ENCODE measurements around the gene GPR171.

The GPR171 gene

DNA sequence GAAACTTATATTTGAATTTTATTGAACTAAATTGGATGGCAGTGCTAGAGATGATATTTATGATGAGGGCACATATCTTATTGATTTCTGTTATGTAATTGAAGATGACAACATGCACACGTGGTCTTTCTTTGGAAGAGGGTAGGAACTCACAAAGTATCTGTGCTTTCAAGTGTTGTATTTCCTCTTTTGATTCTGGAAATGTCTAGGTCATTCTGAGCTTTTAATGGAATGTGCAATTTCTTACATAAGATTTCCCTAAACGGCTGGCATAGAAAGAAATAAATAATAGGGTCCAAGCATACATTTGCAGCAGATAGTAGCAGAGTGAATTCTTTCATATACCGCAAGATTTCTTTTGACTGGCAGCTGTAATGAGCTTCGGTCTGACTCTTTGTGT, 10.1 kb upstream of the GPR171 start:
- DNase-seq, result no peak

DNA sequence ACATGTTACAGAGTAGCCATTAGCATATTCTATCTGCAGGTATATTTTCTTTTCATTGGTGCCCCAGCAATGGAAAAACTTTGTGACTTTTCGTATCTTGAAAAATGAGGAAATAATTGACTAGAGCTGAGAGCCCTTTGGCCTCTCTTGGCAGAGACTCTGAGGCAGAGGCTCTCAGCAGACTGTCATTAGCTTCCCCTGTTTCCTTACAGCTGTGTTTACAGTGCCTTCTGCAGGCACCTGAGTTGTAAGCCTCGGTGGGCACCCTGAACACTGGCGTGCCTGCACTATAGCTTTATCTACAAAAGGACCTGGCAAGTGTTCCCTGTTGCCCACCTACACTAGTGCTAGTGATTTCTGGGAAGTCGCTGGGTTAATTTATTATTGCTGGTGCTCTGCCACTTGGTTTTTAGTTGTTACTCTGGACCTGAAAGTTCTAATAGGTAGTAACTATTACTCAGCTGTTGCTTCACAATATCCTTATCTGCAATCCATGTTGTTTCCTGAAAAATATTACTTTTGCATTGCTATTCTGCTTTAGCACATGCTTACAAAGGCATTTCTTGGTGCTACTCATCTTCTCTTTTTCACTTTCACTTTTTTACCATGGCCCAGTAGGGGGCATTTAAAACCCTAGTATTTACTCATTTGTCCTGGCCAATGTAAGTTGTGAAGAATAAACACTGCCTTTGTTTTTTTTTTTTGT, 7.8 kb upstream of the GPR171 start:
- DNase-seq, result no peak

DNA sequence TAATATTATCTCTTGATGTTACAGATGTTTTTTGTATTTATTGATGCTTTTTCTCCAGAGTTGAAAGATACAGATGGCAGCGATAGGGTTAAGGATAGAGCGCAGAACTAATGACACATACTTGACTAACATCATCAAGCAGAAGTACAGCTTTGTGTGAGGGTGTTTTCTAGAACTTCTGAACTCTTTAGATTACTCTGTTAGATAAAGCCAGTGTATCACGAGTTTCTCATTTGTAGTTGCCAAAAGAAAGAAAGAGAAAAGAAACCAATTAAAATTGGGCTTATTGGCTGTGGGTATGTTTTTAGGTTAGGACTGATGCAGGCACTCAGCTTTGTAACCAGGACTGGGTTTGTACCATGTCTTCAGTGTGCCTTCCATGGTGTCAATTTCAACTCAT, 6.6 kb upstream of the GPR171 start:
- DNase-seq, result no peak

DNA sequence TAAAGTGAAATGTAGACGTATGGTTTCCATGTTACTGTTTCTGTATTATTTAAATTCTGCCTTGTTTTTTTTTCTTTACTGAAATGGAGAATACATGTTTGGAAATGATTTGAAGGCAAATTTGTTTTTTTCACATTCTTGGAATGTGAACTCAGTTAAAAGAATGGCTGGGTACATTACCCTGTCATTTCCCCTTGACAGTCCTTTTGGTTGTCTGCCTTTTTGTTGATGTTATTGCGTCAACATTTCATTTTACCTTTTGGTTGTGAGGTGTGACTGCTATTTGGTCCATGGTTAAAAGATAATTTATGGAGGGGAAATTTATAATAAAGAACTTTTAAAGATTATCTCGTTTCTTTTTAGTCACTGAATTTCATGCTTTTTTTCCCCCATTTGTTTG, 3.2 kb upstream of the GPR171 start:
- no peak for DNase-seq

DNA sequence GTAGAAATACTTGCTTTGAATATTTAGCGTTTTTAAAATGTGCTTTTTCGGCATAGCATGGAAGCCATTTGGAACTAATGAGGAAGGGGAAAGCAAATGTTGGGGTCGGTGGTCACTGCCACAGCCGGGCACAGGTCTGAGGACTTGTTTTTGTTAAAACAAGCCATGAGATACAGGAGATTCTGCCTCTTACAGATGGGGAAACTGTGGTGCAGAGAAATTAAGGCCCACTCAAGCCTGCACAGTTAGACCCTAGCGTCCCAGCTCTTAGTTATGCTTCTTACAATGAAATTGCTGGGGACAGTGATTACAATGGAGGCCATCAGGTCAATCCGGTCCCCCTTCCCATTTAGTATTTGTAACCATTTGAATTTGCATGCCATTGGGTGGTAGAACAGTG, 2.5 kb upstream of the GPR171 start:
- DNase-seq, result no peak

DNA sequence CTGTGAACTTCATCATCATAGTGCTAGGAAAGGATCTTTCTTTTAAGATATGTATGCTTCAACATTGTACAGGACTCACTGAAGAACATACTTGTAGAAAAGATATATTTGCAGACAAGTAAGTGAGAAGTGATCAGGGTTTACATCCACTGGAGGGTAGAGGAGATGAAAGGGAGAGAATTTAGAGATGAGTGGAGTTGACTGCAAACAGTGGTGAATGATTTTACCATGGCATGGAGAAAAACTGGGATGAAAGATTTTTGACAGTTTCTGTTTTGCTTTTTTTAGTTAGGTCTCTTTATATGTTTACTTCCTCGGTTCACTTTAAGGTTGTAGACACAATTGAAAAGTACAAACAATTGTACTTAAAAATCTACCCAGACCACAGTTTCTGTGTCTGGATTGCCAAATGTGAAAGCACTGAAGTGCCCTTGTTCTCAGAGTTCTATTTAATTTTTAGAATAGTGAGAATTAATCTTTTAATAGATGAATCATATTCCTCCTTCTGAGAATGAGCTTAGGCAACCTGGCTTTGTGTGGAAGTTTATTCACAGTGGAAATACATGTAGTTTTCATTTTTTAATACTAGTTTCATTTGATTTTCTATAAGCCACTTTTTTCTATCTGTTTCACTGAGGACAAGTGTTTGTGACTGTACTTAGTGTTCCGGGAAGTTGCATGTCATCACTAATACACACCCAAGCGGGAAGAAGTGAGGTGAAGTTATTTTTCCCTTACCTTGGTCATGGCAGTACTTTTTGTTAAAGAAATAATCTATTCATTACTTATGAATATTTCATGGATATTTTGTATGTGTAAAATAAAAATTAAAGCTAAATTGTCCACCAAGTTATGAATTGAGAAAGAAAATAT, 1.8 kb upstream of the GPR171 start:
- DNase-seq, result no peak

DNA sequence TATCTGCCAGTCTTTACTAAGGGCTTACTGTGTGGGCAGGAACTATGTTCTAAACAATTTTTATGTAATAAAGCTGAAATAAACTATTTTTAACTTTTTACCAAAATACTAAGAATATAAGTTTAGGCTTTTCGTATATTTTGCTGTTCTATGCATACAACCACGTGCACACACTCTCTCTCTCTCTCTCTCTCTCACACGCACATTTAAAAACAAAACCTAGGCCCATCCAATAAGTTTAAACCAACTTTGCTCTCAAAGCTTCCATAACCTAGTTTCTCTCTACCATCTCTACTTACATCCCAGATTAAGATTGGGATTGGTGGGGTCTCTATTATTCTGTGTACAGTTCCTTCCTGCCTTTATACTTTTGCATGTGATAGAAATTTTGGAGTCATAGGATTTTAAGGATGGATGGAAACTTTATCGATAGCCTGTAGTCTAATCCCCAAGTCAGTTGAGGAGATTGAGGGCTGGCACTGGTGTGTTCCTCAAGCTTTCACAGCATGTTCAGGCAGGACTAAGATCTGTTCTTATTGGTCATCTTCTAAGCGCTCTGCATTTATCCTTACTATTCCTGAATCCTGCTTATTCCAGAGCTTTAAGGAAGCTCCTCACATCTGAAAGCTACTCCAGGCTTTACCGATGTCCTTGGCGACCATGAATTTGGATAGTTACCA, 1.8 kb downstream of the GPR171 start:
- DNase-seq, result no peak

DNA sequence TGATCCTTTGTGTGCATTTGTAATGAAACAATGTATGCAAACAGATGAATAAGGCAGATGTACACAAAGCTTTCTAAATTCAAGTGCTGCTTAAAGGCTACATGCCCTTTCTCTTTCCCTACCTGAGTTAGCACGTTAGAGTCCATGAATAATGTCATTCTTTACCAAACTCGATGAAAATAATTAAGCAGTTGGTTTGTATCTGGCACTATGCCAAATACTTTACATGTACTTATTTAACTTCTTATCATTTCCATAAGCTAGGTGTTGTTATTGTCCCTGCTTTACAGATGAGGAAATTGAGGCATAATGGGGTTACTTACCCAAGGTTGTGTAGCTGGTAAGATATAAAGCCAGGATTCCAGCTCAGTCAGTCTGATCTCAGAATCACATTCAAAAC, 2.4 kb downstream of the GPR171 start:
- DNase-seq, result no peak

DNA sequence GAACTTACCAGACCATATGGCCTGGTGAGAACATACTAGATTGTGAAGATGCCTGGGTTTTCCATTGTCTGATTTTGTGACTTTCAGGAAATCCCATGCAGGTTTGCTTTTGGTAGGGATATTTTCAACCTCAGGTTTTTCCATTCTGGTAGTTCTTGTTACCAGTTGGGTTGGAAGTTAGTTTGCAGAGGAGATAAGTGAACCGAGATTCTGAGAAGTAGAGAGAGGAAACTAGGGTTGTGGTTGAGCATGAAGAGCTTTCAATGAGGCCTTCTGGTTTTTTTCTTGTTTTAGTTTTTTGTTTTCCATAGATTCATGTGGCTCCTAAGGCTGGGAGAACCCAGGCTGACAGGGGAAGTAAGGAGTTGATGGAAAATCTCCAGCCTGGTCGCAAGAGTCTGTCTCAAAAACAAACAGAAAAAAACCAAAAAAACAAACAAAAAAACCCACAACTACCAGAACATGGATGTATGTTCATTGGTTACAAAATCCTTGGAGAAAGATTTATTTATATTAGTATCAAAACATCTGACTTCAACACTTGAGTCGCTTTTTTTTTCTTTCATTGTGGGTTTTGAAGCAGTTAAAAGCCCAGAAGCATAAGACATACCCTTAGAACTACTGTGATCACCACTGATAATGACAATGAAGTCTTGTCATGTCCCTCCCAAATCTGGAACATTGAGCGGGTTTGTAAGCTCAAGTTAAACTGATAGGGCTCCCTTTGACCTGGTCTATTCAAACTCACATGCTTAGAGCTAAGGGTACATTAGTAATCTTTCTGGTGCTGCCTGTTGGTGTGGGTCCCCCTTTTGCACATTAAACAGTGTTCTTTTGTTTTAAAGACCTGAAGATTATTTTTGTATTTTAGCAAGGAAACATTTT, 3.2 kb downstream of the GPR171 start:
- no peak for DNase-seq

DNA sequence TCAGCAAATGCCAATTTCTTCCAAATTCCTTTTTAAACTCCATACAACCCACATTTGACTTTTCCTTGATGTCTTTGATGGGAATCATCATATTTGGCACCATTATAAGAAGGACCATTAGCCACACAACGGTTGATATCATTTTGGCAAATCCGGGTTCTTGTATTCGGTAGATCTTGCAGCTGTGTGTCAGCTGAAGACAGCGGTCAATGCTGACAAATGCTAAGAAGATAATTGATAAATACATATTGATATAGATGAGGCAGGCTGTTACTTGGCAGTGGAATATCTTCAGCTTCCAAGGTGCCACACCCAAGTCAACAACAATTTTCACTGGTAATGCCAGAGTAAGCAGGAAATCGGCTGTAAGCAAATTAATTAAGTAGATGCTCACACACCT, 4.2 kb downstream of the GPR171 start:
- no peak for DNase-seq

DNA sequence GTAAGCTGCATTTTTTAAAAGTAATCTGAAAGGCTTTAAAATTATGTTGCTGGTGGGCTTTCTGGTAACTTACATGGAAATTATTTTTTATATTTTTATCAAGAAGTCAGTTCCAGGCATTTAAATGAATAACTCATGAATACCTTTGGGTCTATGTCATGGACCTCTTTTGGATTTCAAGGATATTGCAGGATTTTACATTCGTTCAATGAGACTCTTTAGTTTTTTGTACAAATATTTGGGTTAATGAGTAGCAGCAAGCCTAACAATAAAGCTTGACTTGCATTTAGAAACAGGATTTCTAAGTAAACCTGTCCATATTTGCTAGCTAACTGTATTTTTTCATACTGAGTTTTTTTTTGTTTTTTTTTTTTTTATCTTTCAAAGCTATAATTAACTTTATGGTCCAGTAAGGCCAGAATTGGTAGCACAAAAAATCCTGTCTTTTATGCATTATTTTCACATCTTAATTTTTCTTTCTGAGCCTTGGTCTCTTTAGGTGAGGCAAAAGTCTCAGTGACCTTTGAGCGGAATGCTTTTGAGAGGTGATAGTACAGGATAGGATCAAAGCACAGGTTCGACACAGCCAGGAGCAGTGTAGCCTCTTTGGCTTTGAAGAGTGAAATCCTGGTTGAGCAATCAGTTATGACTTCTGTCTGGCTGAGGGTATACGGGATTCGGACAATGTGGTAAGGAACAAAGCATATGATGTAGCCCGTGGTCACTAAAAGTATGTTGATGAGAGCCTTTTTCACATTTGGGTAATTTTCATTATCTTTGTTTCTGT, 4.8 kb downstream of the GPR171 start:
- DNase-seq, result no peak

DNA sequence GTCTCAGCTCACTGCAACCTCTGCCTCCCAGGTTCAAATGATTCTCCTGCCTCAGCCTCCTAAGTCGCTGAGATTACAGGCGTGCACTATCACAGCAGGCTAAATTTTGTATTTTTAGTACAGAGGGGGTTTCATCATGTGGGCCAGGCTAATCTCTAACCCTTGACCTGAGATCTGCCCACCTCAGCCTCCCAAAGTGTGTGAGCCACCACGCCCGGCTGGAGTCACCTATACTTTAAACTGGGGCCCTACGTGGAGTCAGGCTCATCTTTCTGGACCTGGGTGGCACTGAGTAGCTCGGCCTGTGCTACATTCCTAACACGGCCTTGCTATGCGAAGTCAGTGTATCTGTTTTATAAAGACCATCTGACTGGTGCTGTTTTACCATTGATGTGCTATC, 5.8 kb downstream of the GPR171 start:
- no peak for DNase-seq

DNA sequence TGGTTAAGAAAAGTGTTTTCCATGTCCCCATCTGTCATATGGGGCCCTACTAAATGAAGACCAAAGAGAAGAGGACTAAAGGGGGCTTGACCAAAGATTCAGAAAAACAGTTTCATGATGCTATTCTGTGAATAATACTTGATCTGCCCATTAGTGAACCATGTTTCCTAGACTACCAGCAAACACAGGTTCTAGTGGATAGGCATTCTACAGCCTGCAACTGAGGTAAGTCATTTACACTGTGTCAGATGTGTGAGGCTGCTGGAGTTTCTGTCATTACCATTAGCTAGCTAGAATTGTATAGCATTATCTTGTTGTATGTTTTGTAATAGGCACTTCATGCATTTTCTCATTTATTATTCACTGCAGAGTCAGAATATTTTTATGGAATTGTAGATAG, 6.6 kb downstream of the GPR171 start:
- DNase-seq, result no peak

DNA sequence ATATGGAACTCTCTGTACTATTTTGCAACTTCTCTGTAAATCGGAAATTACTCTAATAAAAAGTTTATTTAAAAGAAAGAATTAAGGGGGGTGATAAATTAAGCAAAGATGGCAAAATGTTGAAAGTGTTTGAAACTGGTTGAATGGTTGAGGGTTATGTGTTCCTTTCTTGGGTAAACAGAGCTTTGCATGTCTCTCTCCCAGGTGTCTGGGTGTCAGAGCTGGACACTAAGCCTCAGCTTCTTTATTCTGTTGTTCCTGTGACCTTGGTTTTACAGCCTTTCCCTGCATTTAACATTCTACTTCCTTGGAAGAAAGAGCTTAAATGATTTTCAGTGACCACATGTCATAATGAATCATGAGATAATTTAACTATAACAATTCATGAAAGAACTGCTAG, 7.2 kb downstream of the GPR171 start:
- DNase-seq, result no peak

DNA sequence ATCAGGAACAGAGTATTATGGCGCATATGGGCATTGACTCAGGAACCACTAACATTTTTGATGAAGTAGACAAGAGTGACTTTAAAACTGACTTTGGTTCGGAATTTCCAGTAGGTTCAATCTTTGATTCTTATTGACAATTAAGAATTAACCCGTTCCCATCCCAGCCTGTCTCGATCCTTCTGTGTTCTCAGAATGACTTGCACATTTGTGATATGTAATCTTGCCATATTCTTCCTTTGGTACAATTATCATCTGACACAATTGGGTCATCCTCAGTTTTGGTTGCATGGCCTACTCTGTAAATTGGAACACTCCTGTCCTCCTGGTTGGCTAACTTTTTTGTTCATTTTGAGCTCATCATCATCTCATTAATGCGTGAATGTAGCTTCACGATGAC, 10.5 kb downstream of the GPR171 start:
- DNase-seq, result no peak

DNA sequence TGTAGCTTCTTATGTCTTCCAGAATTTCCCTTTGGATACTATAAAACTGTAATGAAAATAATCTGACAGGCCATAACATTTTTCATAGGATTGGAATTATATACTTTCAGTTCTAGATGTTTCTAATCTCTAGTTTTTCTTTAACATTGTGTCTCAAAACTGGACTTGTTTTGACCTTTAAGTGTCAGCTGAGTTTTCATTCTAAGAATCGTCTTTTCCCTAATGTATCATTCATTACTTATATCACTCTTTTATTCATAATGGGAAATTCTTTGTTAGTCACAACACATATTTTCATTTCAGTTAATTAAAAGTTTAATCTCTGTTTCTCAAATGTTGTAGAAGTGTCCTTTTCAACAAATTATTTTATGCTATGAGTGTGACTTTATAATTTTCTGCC, 11.9 kb downstream of the GPR171 start:
- no peak for DNase-seq

DNA sequence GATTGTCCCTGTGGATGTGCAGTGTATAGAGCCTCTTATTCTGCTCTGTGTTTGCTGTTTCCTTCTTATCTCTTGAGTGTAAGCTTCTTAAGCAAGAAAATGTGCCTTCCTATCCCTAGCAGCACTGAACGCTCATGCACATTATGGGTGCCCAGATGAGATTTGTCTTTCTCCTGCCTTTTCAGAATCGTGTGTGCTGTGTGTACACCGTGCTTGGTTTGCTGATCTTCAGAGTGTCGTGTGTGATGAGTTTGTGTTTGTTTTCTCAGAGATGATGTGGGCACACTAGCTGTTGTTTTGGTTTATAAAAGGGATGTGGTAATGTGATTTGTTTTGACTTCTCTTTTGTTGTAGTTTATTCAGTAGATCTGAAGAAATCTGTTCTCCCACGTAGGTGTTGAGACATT, 19.7 kb downstream of the GPR171 start:
- DNase-seq, result no peak

DNA sequence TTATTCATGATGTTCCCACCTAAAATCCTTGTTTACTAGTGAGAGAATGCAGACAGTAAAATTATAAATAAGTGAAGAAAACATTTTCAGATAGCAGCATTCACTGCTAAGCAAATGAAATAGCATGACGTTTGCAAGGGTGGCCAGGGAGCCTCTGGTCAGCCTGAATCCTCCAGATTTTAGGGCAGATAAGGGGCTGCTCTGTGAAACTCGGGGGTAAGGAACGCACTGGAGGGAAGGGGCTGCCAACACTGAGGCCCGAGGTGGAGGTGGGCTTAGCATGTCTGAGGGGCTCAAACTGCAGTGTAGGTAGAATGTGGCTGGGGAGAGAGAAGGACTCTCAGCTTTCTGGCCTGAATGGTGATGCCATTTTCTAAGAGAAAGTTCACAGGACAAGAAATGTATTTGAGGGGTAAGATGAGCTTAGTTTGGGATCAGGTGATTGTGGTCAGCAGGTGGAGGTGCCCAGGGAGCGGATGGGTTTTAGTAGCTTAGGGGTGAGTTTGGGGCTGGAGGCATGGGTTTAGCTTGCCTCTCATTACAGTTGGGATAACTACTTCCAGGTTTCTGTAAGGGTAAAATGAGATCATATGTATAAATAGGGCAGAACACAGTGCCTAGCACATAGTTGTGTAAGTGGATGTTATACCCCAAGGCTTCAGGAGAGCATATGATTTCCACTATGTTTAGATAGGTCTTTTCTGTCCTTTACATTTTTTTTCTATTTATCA, 20.5 kb downstream of the GPR171 start:
- DNase-seq, result no peak

DNA sequence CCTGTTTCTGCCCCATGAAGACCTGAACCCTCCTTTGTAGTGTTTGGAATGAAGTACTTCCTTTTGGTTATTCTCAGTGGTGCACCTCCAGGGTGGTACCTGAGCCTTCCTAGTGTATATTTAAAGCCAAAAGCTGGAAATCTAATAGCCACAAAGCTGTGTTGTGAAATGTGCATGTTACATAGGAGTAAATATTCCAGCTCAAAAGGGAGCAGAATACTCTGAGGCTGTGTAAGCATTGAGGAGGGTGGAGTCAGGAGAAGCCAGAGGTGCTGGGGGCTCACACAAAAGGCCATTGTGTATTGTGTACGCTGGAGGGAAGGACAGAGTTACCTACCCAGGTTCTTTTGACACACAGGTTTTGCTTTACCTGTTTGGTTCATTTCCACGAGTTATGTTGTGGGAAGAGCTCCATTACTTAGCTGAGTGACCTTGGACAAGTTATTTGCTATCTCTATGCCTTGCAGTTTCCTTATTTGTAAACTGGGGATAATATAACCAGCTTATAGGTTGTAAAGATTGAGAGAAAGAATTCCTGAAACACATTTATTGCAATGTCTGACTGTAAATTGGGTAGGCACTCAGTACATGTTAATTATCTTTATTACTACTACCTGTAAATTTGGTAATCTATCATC, 24.7 kb downstream of the GPR171 start:
- no peak for DNase-seq

DNA sequence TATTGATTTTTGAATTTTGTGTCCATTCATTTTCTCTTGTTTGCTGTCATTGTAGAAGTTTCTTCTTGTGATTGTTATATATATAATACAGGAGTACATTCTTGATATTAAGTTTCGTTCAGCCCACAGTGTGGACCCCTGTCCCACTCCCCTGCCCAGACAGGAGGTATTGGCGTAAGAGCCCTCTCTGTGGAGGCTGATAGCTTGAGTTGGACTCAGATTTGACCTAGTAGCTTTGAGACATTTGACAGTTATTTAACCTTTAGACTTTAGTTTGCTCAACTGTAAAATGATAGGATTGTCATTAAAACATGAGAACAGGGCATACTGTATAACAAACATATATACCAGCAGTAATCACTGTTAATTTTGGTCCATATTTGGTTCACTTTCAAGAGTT, 27.1 kb downstream of the GPR171 start:
- no peak for DNase-seq

DNA sequence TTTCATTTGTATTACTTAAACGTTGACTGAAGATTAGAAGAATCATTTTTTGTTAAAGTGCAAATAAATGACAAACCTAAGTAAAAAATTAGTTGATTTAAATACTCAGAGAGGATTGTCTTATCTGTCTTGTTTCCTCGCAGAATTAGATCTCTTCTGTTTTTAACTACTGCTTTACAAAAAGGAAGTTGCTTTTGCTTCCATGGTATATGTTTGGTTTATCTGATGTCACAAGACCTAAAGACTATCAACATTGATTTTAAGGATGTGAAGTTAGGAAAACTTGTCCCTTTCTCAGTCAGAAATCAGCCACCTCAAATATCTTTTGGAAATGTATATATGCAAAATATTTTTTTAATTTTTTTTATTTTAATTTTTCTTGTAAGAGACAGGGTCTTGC, 28.7 kb downstream of the GPR171 start:
- no peak for DNase-seq
